NCI-H146 treated with DMSO at 0.1 percent for 48 hours (cell line): ENCODE results near the gene SLC35D1.

Experiments used
- DNase-seq: peaks from one replicate; lab custom pipeline; 2025; ENCODE audit not compliant: unreplicated experiment; lab: John Stamatoyannopoulos, UW

SLC35D1 gene

GRCh38 chr1:67044631-67045270, 9.2 kb downstream of the SLC35D1 start:
- no peak for DNase-seq

GRCh38 chr1:67043366-67043765, 10.6 kb downstream of the SLC35D1 start:
- no peak for DNase-seq

- no peak for DNase-seq
Observed at GRCh38 chr1:67041841-67042503, 12.0 kb downstream of the SLC35D1 start.

- DNase-seq, result no peak
Observed at GRCh38 chr1:67040405-67040804, 13.5 kb downstream of the SLC35D1 start.

GRCh38 chr1:67031859-67032247, 22.1 kb downstream of the SLC35D1 start:
- no peak for DNase-seq

GRCh38 chr1:67031121-67031858, 22.7 kb downstream of the SLC35D1 start:
- DNase-seq, result no peak

GRCh38 chr1:67029472-67029871, 24.5 kb downstream of the SLC35D1 start:
- DNase-seq, result no peak

GRCh38 chr1:67020765-67021164, 33.2 kb downstream of the SLC35D1 start:
- no peak for DNase-seq

GRCh38 chr1:67020304-67020703, 33.6 kb downstream of the SLC35D1 start:
- DNase-seq, result no peak

- no peak for DNase-seq
Observed at GRCh38 chr1:67019600-67020136, 34.3 kb downstream of the SLC35D1 start.

- no peak for DNase-seq
Observed at GRCh38 chr1:67019121-67019520, 34.8 kb downstream of the SLC35D1 start.

GRCh38 chr1:67018574-67018973, 35.4 kb downstream of the SLC35D1 start:
- DNase-seq, result no peak

- DNase-seq, result no peak
Observed at GRCh38 chr1:67013573-67013972, 40.4 kb downstream of the SLC35D1 start.

GRCh38 chr1:67009792-67010191, 44.2 kb downstream of the SLC35D1 start:
- no peak for DNase-seq

GRCh38 chr1:67005068-67005467, 48.9 kb downstream of the SLC35D1 start:
- no peak for DNase-seq

GRCh38 chr1:67004176-67004575, 49.8 kb downstream of the SLC35D1 start:
- DNase-seq, result peak; percentile 96

GRCh38 chr1:67001682-67002425, 52.1 kb downstream of the SLC35D1 start:
- DNase-seq, result no peak

- no peak for DNase-seq
Observed at GRCh38 chr1:66999640-67000400, 54.1 kb downstream of the SLC35D1 start.

GRCh38 chr1:66998972-66999371, 55.0 kb downstream of the SLC35D1 start:
- no peak for DNase-seq

- DNase-seq, result peak; percentile 38
Observed at GRCh38 chr1:66996018-66996682, 57.8 kb downstream of the SLC35D1 start.
